Fibroblast of the aortic adventitia (primary cell): ENCODE measurements around the gene KMT2B. TPM values are rescaled to one million over a fixed set of nuclear protein-coding genes. Genes with fewer than 3 reads are reported as not detected.
"Not testable (repeated sequence)": the region's sequence is repeated elsewhere in the genome, so short reads cannot be mapped to it uniquely, and the experiment has no call there.

Experiments used
- DNase-seq: peaks from one replicate; pipeline ENCODE4 v3.0.0-alpha.2; 2010; ENCODE audit warnings: low read depth
- H3K4me3 ChIP-seq: 2 replicates; pipeline ENCODE4 v1.5.1; 2011; ENCODE audit warnings: low read depth, mild to moderate bottlenecking, control low read depth, low read length, moderate library complexity
- total RNA-seq: library from RNA; depleted of rRNA; stranded (reverse); fragments of >200 nt; gene quantifications from 2 replicates; pipeline ENCODE4 v1.2.3, GENCODE V29; 2012; ENCODE audit warnings: low replicate concordance
- TF ChIP-seq, protein P1 (sequence below): IDR thresholded peaks from 2 replicates; pipeline ENCODE4 v1.5.1; 2011; ENCODE audit warnings: mild to moderate bottlenecking, low read length, control low read depth, inconsistent platforms; ENCODE audit not compliant: insufficient read depth

The KMT2B gene
- total RNA-seq, 1 donor, result 6.8 TPM

DNA sequence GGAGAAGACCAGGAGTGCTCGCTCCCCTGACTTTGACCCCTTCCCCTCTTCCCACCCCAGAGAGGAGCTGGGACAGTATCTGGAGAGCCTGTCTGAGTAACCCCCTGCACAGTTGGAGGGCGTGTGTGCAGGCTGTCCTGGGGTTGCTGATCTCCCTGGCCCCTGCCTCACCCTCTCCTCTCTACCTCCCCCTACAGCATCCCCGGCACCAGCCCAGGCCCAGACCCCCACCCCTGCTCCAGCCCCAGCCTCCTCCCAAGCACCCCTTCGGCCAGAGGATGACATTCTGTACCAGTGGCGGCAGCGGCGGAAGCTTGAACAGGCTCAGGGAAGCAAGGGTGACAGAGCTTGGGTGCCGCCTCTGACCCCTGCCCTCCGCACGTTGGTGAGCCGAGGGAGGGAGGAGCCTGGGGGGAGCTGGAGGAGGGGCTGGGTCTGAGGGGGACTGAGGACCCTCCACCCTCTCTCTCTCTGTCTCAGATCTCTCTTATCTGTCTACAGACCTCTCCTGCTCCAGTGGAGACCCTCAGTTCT is 48.8 kb downstream of the KMT2B start:
- TF ChIP-seq, protein P1, sequence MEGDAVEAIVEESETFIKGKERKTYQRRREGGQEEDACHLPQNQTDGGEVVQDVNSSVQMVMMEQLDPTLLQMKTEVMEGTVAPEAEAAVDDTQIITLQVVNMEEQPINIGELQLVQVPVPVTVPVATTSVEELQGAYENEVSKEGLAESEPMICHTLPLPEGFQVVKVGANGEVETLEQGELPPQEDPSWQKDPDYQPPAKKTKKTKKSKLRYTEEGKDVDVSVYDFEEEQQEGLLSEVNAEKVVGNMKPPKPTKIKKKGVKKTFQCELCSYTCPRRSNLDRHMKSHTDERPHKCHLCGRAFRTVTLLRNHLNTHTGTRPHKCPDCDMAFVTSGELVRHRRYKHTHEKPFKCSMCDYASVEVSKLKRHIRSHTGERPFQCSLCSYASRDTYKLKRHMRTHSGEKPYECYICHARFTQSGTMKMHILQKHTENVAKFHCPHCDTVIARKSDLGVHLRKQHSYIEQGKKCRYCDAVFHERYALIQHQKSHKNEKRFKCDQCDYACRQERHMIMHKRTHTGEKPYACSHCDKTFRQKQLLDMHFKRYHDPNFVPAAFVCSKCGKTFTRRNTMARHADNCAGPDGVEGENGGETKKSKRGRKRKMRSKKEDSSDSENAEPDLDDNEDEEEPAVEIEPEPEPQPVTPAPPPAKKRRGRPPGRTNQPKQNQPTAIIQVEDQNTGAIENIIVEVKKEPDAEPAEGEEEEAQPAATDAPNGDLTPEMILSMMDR, result no peak
- no peak overlapping the region for H3K4me3 ChIP-seq

GRCh38 chr19:35767288-35768081 is 49.7 kb downstream of the KMT2B start:
- TF ChIP-seq, protein P1, result no peak
- no peak overlapping the region for H3K4me3 ChIP-seq
- DNase-seq, result no peak

More for the DNA sequence above, 48.8 kb downstream of the KMT2B start:
- DNase-seq, result no peak

GRCh38 chr19:35768082-35768421 is 50.2 kb downstream of the KMT2B start:
- TF ChIP-seq, protein P1, result no peak
- no peak for DNase-seq
- no peak overlapping the region for H3K4me3 ChIP-seq

DNA sequence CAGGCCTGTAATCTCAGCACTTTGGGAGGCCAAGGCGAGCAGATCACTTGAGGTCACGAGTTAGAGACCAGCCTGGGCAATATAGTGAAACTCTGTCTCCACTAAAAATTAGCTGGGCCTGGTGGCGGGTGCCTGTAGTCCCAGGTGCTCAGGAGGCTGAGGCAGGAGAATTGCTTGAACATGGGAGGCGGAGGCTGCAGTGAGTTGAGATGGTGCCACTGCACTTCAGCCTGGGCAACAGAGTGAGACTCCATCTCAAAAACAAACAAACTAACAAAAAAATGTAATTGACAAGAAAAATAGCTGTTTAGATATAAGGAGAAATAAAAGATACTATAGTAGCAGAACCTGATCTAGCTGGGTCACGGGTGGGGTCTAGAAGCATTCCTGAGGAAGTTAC is 54.6 kb downstream of the KMT2B start:
- not testable (repeated sequence) for H3K4me3 ChIP-seq, DNase-seq

GRCh38 chr19:35773020-35773806 is 55.4 kb downstream of the KMT2B start:
- TF ChIP-seq, protein P1, result no peak
- peak; percentile 15 for DNase-seq

DNA sequence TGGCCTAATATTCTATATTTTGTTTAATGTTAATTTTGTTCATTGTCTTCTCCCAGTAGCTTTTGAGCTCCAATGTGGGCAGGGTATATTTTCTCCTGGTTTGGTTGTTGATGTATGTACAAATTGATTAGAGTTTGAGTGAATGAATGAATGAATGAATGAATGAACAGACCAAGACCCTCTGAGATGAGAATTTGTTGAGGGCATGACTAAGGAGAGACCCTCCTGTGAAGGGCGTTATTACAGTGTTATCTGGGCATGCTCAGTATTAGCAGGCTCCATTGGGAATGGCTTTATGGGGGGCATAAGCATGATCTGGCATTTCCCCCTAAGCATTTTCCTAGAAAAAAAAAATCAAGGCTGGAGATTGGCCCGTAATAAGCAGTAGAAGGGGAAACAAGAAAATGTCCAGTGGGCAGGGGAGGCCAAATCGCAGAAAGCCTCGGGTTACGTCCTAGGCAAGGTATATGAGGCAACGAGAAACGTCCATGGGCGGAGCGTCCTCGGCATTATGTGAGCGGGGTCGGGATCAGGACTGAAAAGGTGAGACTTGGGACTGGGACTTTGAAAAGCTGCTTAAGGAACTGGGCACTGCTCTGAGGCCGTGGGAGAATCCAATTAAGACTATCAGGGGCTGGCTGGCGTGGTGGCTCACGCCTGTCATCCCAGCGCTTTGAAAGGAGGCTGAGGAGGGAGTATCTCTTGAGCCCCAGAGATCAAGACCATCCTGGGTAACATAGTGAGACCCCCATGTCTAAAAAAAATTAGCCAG is 56.7 kb downstream of the KMT2B start:
- TF ChIP-seq, protein P1, result no peak
- peak overlapping the region; percentile 55 for H3K4me3 ChIP-seq
- DNase-seq, result peak; percentile 1

More at GRCh38 chr19:35773020-35773806, 55.4 kb downstream of the KMT2B start:
- H3K4me3 ChIP-seq, result no peak overlapping the region

DNA sequence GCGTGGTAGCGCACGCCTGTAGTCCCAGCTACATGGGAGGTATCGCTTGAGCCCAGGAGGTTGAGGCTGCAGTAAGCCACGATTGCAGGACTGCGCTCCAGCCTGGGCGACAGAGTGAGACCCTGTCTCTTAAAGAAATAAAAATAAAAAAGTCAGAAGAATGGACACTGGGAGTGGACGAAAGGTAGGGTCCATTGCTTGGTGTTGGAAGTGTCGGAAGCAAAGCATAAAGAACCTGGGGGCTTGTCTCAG is 57.2 kb downstream of the KMT2B start:
- peak overlapping the region; percentile 55 for H3K4me3 ChIP-seq
- DNase-seq, result no peak

More for the DNA sequence above, 57.2 kb downstream of the KMT2B start:
- TF ChIP-seq, protein P1, result no peak
